ENCODE results near the gene TBC1D7.
"Not testable (repeated sequence)": the region's sequence is repeated elsewhere in the genome, so short reads cannot be mapped to it uniquely, and the experiment has no call there.

The TBC1D7 gene

GRCh38 chr6:13355999-13356785 lies 27.9 kb upstream of the TBC1D7 start:
- no peak for DNase-seq

- DNase-seq, result no peak
These were observed 27.0 kb upstream of the TBC1D7 start for GRCh38 chr6:13355043-13355945.

GRCh38 chr6:13354331-13355042 lies 26.1 kb upstream of the TBC1D7 start:
- peak; percentile 70 for DNase-seq

GRCh38 chr6:13352165-13352564 lies 23.8 kb upstream of the TBC1D7 start:
- no peak for DNase-seq

GRCh38 chr6:13351271-13351670 lies 22.9 kb upstream of the TBC1D7 start:
- DNase-seq, result no peak

GRCh38 chr6:13349811-13350506 lies 21.6 kb upstream of the TBC1D7 start:
- DNase-seq, result no peak

- DNase-seq, result no peak
These were observed 20.2 kb upstream of the TBC1D7 start for GRCh38 chr6:13348334-13349113.

GRCh38 chr6:13346245-13346644 lies 17.9 kb upstream of the TBC1D7 start:
- no peak for DNase-seq

GRCh38 chr6:13342414-13343019 lies 14.2 kb upstream of the TBC1D7 start:
- no peak for DNase-seq

- DNase-seq, result peak; percentile 50
These were observed 11.7 kb upstream of the TBC1D7 start for GRCh38 chr6:13339863-13340630.

- DNase-seq, result peak; percentile 79
These were observed 9.7 kb upstream of the TBC1D7 start for GRCh38 chr6:13338038-13338437.

GRCh38 chr6:13336553-13336952 lies 8.2 kb upstream of the TBC1D7 start:
- DNase-seq, result peak; percentile 65

- DNase-seq, result no peak
These were observed 6.6 kb upstream of the TBC1D7 start for GRCh38 chr6:13334953-13335352.

GRCh38 chr6:13332349-13332706 lies 4.0 kb upstream of the TBC1D7 start:
- no peak for DNase-seq

GRCh38 chr6:13331516-13332348 lies 3.4 kb upstream of the TBC1D7 start:
- DNase-seq, result peak; percentile 53

- DNase-seq, result no peak
These were observed 492 bp upstream of the TBC1D7 start for GRCh38 chr6:13328875-13329183.

GRCh38 chr6:13327691-13328075 lies 654 bp downstream of the TBC1D7 start:
- peak; percentile 28 for DNase-seq

- DNase-seq, result not testable (repeated sequence)
These were observed 2.2 kb downstream of the TBC1D7 start for GRCh38 chr6:13326031-13326586.

GRCh38 chr6:13319891-13320564 lies 8.3 kb downstream of the TBC1D7 start:
- DNase-seq, result no peak

Data from inflammatory macrophage treated with lipopolysaccharide for 4 hours (primary cell).